Natural killer cell (primary cell): Measurements from ENCODE around the gene ATP2B2. TPM values are rescaled to one million over a fixed set of nuclear protein-coding genes. Genes with fewer than 3 reads are reported as not detected.
A peak's percentile ranks its signal among the peaks of the same experiment; 100 is the strongest.

Experiments used
- ATAC-seq, 3 donors: fragments of 150-1000 bp in 2 of 3; fragments of 200-7000 bp in 1 of 3; cut with Tn5 transposase; 1 replicate in 1 of 3; 2 replicates in 2 of 3; pipeline ENCODE4 v1.10.0; 2021; ENCODE audit warnings: mild to moderate bottlenecking in 2 of 3, moderate library complexity in 2 of 3
- DNase-seq, 2 donors: peaks; one replicate each; pipeline versions ENCODE4 v3.0.0 to v3.0.0-alpha.2; 2013 to 2021; ENCODE audit warnings: mixed read lengths in 1 of 2
- H3K27ac ChIP-seq: one replicate; pipeline ENCODE4 v1.5.1; 2013; ENCODE audit warnings: mild to moderate bottlenecking, low read length
- H3K27me3 ChIP-seq: one replicate; pipeline ENCODE4 v1.6.1; 2013; ENCODE audit warnings: low read length; ENCODE audit not compliant: control insufficient read depth, insufficient read depth
- H3K36me3 ChIP-seq: one replicate; pipeline ENCODE4 v1.6.1; 2013; ENCODE audit warnings: low read length; ENCODE audit not compliant: control insufficient read depth, insufficient read depth
- H3K4me1 ChIP-seq: one replicate; pipeline ENCODE4 v1.6.1; 2013; ENCODE audit warnings: low read length; ENCODE audit not compliant: control insufficient read depth, insufficient read depth
- H3K4me3 ChIP-seq: one replicate; pipeline ENCODE4 v1.5.1; 2013; ENCODE audit warnings: low read length
- H3K9me3 ChIP-seq: one replicate; pipeline ENCODE4 v1.6.1; 2013; ENCODE audit warnings: low read length; ENCODE audit not compliant: control insufficient read depth, insufficient read depth
- H3K27ac Mint-ChIP-seq, 2 donors: one replicate each; pipeline ENCODE4 v1.8.0; 2022; ENCODE audit warnings: mild to moderate bottlenecking in 2 of 2, mixed read lengths in 2 of 2, moderate library complexity in 1 of 2
- H3K27me3 Mint-ChIP-seq, 2 donors: one replicate each; pipeline ENCODE4 v1.8.0; 2022; ENCODE audit warnings: low read depth in 2 of 2, mixed read lengths in 2 of 2
- H3K36me3 Mint-ChIP-seq: one replicate; pipeline ENCODE4 v1.8.0; 2022; ENCODE audit warnings: mixed read lengths
- H3K4me1 Mint-ChIP-seq, 2 donors: one replicate each; pipeline ENCODE4 v1.8.0; 2022; ENCODE audit warnings: mixed read lengths in 2 of 2
- H3K4me3 Mint-ChIP-seq: one replicate; pipeline ENCODE4 v1.8.0; 2022; ENCODE audit warnings: mild to moderate bottlenecking, moderate library complexity, mixed read lengths
- H3K9me3 Mint-ChIP-seq, 2 donors: one replicate each; pipeline ENCODE4 v1.8.0; 2022; ENCODE audit warnings: mixed read lengths in 2 of 2
- CTCF ChIP-seq: fragments of 200-600 bp; IDR thresholded peaks from one replicate; pipeline ENCODE4 v1.8.0; 2022; ENCODE audit warnings: antibody characterized with exemption
- WGBS: methylation state at CpG from one replicate; pipeline ENCODE4 v1.1.7; 2013; ENCODE audit warnings: missing lambda C conversion rate; ENCODE audit not compliant: insufficient coverage; 5-methylcytosine and 5-hydroxymethylcytosine counted together
- intact Hi-C: fragments of 100-400 bp; cut with micrococcal nuclease; formaldehyde crosslinking; loops from one replicate; pipeline ENCODE4 v1.14.2; 2022
- total RNA-seq, 4 donors: library from RNA; stranded (reverse); fragments of 120-200 nt in 1 of 4; gene quantifications; one replicate each; pipeline versions ENCODE4 v1.2.3 to v1.2.4, GENCODE V29; 2013 to 2022

The ATP2B2 gene
- total RNA-seq, 3 donors from 2014 or later (not counting 1 experiment from before 2014, with no cell fraction given): not detected

GRCh38 chr3:10277115-10277625 is 228.2 kb downstream of the ATP2B2 start:
- Mint-ChIP-seq H3K36me3 (no peaks in the 10 kb centered on the region), H3K27me3 (no peaks in the 10 kb centered on the region), H3K4me1 (peaks cover 41 to 42% of the 10 kb centered on the region in 2 donors), H3K27ac (peak overlapping the region; percentile 61 to 71), H3K9me3 (no peaks in the 10 kb centered on the region), H3K4me3 (no peak overlapping the region)
- peaks cover 30% of the 10 kb centered on the region for H3K4me1 ChIP-seq
- TF ChIP-seq CTCF: no peak
- WGBS: 76% methylated on average over 3 of the region's 3 CpGs
- peaks cover 57% of the 10 kb centered on the region for H3K36me3 ChIP-seq
- H3K4me3 ChIP-seq: no peak overlapping the region
- no peaks in the 10 kb centered on the region for H3K27me3 ChIP-seq
- intact Hi-C loops: no loop called here
- DNase-seq (no peak), ATAC-seq (no peak)
- no peaks in the 10 kb centered on the region for H3K9me3 ChIP-seq
- H3K27ac ChIP-seq: no peak overlapping the region

- Mint-ChIP-seq H3K4me3 (peak overlapping the region; percentile 15), H3K27ac (peak overlapping the region; percentile 62 to 76), H3K9me3 (no peaks in the 10 kb centered on the region), H3K36me3 (no peaks in the 10 kb centered on the region), H3K4me1 (peaks cover 42 to 46% of the 10 kb centered on the region in 2 donors), H3K27me3 (no peaks in the 10 kb centered on the region)
- ATAC-seq (no peak), DNase-seq (no peak)
- no peak for TF ChIP-seq CTCF
- Histone ChIP-seq H3K27ac (no peak overlapping the region), H3K4me1 (peaks cover 30% of the 10 kb centered on the region), H3K36me3 (peaks cover 58% of the 10 kb centered on the region), H3K27me3 (no peaks in the 10 kb centered on the region), H3K4me3 (no peak overlapping the region), H3K9me3 (no peaks in the 10 kb centered on the region)
- WGBS: 80% methylated on average over 1 of the region's 1 CpG
- intact Hi-C loops: no loop called here
These were observed 230.8 kb downstream of the ATP2B2 start for GRCh38 chr3:10274601-10275000.

Other genes with a start within 250 kb of the ATP2B2 start
- 1 to 10 TPM; 1.4 to 2.6 (median 1.5) TPM for gene GHRL, start 212.6 kb downstream of the ATP2B2 start, total RNA-seq
- 100 to 1,000 TPM in 1 of 3 donors, 10 to 100 TPM in 2; 88.6 to 105 (median 99.3) TPM for gene SEC13, start 184.5 kb downstream of the ATP2B2 start, total RNA-seq